SK-N-MC (cell line): ENCODE data around the gene MEDAG.

ENCODE experiments used
- DNase-seq: peaks from one replicate; pipeline ENCODE4 v3.0.0-alpha.2; 2011; ENCODE audit warnings: low read depth, low spot score
- H3K27ac ChIP-seq: fragments of 200-600 bp; sonication (generic); 2 replicates; pipeline ENCODE4 v1.5.1; 2016; ENCODE audit warnings: mixed run types
- H3K36me3 ChIP-seq: fragments of 200-600 bp; sonication (generic); 2 replicates; pipeline ENCODE4 v1.6.1; 2017; ENCODE audit warnings: antibody characterized with exemption, low read length, mixed read lengths; ENCODE audit not compliant: insufficient read depth
- H3K4me3 ChIP-seq: fragments of 200-600 bp; sonication (generic); 2 replicates; pipeline ENCODE4 v1.5.1; 2016
- H3K9ac ChIP-seq: fragments of 200-600 bp; sonication (generic); 2 replicates; pipeline ENCODE4 v1.8.0; 2017; ENCODE audit warnings: mixed run types, mixed read lengths; ENCODE audit not compliant: insufficient read length
- H3K9me3 ChIP-seq: fragments of 200-600 bp; sonication (generic); 2 replicates; pipeline ENCODE4 v1.6.1; 2017; ENCODE audit warnings: low read depth, mild to moderate bottlenecking, antibody characterized with exemption, low read length, moderate library complexity, mixed read lengths
- EZH2 ChIP-seq: fragments of 200-600 bp; sonication (generic); IDR thresholded peaks from one replicate; pipeline ENCODE4 v1.6.1; 2017; ENCODE audit warnings: antibody characterized with exemption
- FOXP2 ChIP-seq: optimal IDR thresholded peaks from 2 replicates; pipeline ENCODE3; 2011; ENCODE audit warnings: mild to moderate bottlenecking, moderate library complexity; ENCODE audit not compliant: insufficient read depth; ENCODE audit errors: extremely low read length, control extremely low read depth
- POLR2AphosphoS5 ChIP-seq: IDR thresholded peaks from 2 replicates; pipeline ENCODE4 v1.6.1; 2012; ENCODE audit warnings: mild to moderate bottlenecking, low read depth, low read length, borderline replicate concordance

MEDAG gene

GRCh38 chr13:30908416-30908980, 2.4 kb downstream of the MEDAG start:
- Histone ChIP-seq H3K36me3 (no peaks in the 10 kb centered on the region), H3K9me3 (no peaks in the 10 kb centered on the region), H3K9ac (no peak overlapping the region), H3K4me3 (peak overlapping the region; percentile 25; the same call in 1 of the 2 replicates), H3K27ac (peak overlapping the region; percentile 47; the same call in 1 of the 2 replicates)
- no peak for TF ChIP-seq POLR2AphosphoS5
- TF ChIP-seq FOXP2, result no peak
- no peak for TF ChIP-seq EZH2
- DNase-seq, result peak; percentile 62

- no peak overlapping the region for H3K27ac ChIP-seq
- no peak overlapping the region for H3K4me3 ChIP-seq
- H3K36me3 ChIP-seq, result no peaks in the 10 kb centered on the region
- DNase-seq, result no peak
- no peaks in the 10 kb centered on the region for H3K9me3 ChIP-seq
- H3K9ac ChIP-seq, result no peak overlapping the region
- no peak for TF ChIP-seq POLR2AphosphoS5
- no peak for TF ChIP-seq EZH2
- TF ChIP-seq FOXP2, result no peak
These were observed 4.6 kb downstream of the MEDAG start for GRCh38 chr13:30910676-30911075.

GRCh38 chr13:30915691-30916541, 9.8 kb downstream of the MEDAG start:
- TF ChIP-seq POLR2AphosphoS5, result no peak
- TF ChIP-seq FOXP2, result no peak
- TF ChIP-seq EZH2, result no peak
- no peak for DNase-seq
- H3K9ac ChIP-seq, result no peak overlapping the region
- H3K9me3 ChIP-seq, result no peaks in the 10 kb centered on the region
- no peak overlapping the region for H3K4me3 ChIP-seq
- H3K36me3 ChIP-seq, result no peaks in the 10 kb centered on the region
- no peak overlapping the region for H3K27ac ChIP-seq

GRCh38 chr13:30916991-30917390, 10.9 kb downstream of the MEDAG start:
- Histone ChIP-seq H3K36me3 (no peaks in the 10 kb centered on the region), H3K4me3 (no peak overlapping the region), H3K27ac (no peak overlapping the region), H3K9ac (no peak overlapping the region), H3K9me3 (no peaks in the 10 kb centered on the region)
- TF ChIP-seq POLR2AphosphoS5 (no peak), EZH2 (no peak), FOXP2 (no peak)
- no peak for DNase-seq

- no peak overlapping the region for H3K9ac ChIP-seq
- no peak overlapping the region for H3K4me3 ChIP-seq
- TF ChIP-seq FOXP2 (no peak), EZH2 (no peak), POLR2AphosphoS5 (no peak)
- no peaks in the 10 kb centered on the region for H3K9me3 ChIP-seq
- no peaks in the 10 kb centered on the region for H3K36me3 ChIP-seq
- DNase-seq, result no peak
- H3K27ac ChIP-seq, result no peak overlapping the region
These were observed 12.8 kb downstream of the MEDAG start for GRCh38 chr13:30918662-30919405.

- no peak overlapping the region for H3K4me3 ChIP-seq
- H3K9me3 ChIP-seq, result no peaks in the 10 kb centered on the region
- TF ChIP-seq EZH2 (no peak), FOXP2 (no peak), POLR2AphosphoS5 (no peak)
- no peaks in the 10 kb centered on the region for H3K36me3 ChIP-seq
- no peak overlapping the region for H3K9ac ChIP-seq
- no peak overlapping the region for H3K27ac ChIP-seq
- DNase-seq, result no peak
These were observed 14.3 kb downstream of the MEDAG start for GRCh38 chr13:30920162-30920909.

- Histone ChIP-seq H3K9ac (no peak overlapping the region), H3K27ac (no peak overlapping the region), H3K4me3 (no peak overlapping the region), H3K9me3 (no peaks in the 10 kb centered on the region), H3K36me3 (no peaks in the 10 kb centered on the region)
- TF ChIP-seq FOXP2 (no peak), EZH2 (no peak), POLR2AphosphoS5 (no peak)
- DNase-seq, result no peak
These were observed 17.3 kb downstream of the MEDAG start for GRCh38 chr13:30923418-30923817.

GRCh38 chr13:30924721-30925120, 18.6 kb downstream of the MEDAG start:
- Histone ChIP-seq H3K36me3 (no peaks in the 10 kb centered on the region), H3K4me3 (no peak overlapping the region), H3K27ac (no peak overlapping the region), H3K9me3 (no peaks in the 10 kb centered on the region), H3K9ac (no peak overlapping the region)
- TF ChIP-seq FOXP2, result no peak
- no peak for TF ChIP-seq POLR2AphosphoS5
- no peak for TF ChIP-seq EZH2
- no peak for DNase-seq
